Amniotic stem cell (primary cell): Measurements from ENCODE around the gene EPB41L2.
A peak's percentile ranks its signal among the peaks of the same experiment; 100 is the strongest.

Experiments
- DNase-seq: peaks from one replicate; lab custom pipeline; 2025; lab: John Stamatoyannopoulos, UW

The EPB41L2 gene

DNA sequence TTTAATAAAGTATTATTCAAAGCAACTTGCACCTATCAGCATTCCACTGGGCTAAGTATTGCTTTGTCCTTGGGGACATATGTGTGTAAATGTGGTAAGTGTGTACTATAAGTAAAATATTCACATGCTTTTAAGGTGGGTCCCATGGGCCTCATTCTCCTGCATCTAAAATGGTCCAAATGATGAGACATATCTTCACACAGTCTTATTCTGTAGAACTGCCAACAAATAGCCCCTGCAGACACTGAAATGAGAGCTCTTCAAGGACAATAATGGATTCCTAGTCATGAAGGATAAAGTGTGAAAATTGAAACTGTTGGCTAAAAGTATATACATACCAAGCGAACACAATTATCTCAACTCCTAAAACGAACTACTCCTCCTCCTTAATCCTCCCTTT is 154.1 kb downstream of the EPB41L2 start:
- DNase-seq = no peak

DNA sequence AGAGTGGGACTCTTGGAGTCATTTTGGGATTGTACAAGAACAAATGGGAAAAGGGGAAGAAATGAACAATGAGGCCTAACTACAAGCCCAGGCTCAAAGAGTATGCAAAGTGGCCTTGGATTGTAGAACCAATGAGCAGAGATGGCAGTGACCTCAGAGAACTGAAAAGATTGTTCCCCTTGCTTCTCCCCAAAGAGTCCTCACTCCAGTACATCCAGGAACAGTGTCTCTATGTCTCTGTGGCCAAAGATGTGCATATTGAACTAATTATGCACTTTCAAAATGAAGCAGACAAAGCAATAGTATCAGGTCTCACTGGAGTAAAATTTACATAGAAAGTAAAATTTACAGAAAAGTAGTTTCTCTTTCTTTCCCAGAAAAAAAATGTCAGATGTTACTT is 154.9 kb downstream of the EPB41L2 start:
- DNase-seq = no peak

GRCh38 chr6:130907687-130908086 is 155.4 kb downstream of the EPB41L2 start:
- DNase-seq = no peak

DNA sequence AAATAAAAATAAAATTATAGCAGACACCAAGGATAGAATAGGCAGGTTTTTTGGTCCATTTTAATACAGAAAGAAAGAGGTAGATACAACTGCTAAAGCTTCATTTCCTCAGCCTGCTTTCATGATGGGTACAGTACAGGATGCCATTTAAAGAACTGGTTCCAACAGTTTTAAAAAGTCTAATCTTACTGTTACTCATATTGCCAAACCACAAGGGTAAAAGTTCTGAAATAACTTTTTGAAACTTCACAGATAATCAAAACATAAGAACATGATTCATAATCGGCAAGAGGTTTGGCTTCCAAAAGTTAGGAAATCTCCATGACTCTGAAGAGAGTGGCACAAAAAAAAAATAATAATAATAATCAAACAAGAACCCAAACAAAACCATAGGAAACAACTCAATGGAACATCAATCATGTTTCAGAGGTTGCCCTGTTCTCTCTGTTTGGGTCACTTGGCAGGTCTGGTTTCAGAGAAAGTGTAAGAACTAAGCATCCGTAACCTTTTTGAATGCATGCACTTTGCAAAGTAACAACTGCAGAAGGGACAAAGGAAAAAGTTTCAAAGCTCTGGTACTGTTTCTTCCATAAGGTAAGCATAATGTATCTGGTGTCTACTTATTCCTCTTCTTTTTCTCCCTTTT is 156.2 kb downstream of the EPB41L2 start:
- peak; percentile 59 for DNase-seq

DNA sequence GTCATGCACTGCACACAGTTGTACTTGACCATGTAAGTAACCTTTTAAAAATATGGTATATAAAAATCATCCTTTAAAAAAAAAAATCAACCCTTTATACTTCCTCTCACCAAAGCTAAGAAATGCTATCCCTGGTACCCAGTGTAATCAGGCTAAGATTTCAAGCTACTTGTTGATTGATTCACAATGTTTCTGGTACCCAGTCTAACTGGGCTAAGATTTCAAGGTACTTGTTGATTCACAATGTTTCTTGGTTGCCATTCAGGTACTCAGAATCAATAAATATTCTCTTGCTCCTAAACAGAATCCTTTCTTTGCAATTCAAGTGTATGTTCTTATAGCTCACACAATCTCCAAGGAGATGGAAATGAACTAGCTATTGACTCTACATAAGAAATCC is 159.4 kb downstream of the EPB41L2 start:
- DNase-seq = no peak

- DNase-seq = no peak
Measured at GRCh38 chr6:130903007-130903406, 160.0 kb downstream of the EPB41L2 start.

- DNase-seq = peak; percentile 10
Measured at GRCh38 chr6:130900913-130901312, 162.1 kb downstream of the EPB41L2 start.

- DNase-seq = no peak
Measured at GRCh38 chr6:130896249-130896648, 166.8 kb downstream of the EPB41L2 start.

DNA sequence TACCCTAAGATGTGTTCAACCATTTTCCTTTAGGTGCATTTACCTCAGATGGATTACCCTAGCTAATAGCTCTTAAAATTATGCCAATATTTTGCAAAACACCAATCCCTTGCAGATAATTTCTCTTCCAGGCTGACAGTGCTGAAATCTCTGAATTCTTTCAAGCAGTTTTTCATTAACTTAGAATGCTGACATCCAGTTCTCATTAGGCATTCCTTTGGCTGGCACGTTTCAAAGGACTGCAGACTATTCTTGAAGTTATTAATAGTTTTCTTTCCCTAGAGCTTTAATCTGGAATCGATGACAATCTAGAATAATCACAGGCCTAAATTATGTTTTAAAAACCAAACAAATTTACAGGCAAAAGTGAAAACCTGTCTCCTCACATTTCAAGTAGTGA is 167.5 kb downstream of the EPB41L2 start:
- DNase-seq = no peak

GRCh38 chr6:130893766-130894165 is 169.3 kb downstream of the EPB41L2 start:
- no peak for DNase-seq

DNA sequence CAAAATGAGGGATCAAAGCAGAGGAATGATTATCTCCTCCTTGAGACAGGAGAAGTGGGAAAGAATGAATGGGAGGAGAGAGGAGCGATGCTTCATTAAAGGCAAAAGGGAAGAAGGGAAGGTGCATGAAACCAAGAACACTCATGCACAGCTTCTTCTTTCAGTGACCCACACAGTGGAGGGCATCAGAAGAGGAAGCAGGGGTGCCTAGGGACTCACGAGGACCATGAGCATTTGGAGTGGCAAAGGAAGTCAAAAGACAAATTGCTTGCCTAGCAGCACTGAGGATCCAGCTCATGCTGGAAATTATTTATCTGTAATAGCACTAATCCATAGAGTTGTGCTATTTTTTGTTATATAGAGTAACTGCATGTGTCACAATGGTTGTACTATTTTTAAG is 169.8 kb downstream of the EPB41L2 start:
- no peak for DNase-seq

GRCh38 chr6:130890521-130890971 is 172.5 kb downstream of the EPB41L2 start:
- no peak for DNase-seq

- no peak for DNase-seq
Measured at GRCh38 chr6:130889423-130889822, 173.6 kb downstream of the EPB41L2 start.

- DNase-seq = no peak
Measured at GRCh38 chr6:130888246-130888645, 174.8 kb downstream of the EPB41L2 start.

GRCh38 chr6:130886966-130887365 is 176.1 kb downstream of the EPB41L2 start:
- no peak for DNase-seq

GRCh38 chr6:130885392-130886192 is 177.5 kb downstream of the EPB41L2 start:
- DNase-seq = peak; percentile 21

GRCh38 chr6:130882370-130882769 is 180.7 kb downstream of the EPB41L2 start:
- DNase-seq = no peak

DNA sequence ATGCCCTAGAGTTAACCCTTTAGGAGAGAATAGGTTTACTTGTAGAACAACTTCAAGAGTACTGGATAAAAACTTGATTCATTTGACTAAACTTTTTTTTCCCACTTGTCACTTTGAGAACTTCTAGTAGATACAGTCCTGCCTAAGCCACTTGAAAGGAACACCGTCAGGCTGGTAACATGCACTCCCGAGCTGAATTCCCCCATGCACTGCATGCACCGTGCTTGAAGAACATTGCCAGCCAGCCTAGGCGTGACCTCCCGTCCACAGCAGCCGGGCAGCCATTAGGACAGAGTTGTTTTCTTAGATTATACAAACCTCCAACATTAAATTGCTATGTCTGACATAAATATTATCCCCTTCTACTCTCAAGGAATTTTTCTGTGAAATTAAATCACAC is 183.2 kb downstream of the EPB41L2 start:
- DNase-seq = no peak

- DNase-seq = no peak
Measured at GRCh38 chr6:130873746-130874145, 189.3 kb downstream of the EPB41L2 start.

GRCh38 chr6:130872250-130873095 is 190.6 kb downstream of the EPB41L2 start:
- DNase-seq = peak; percentile 18

- no peak for DNase-seq
Measured at GRCh38 chr6:130870179-130870880, 192.7 kb downstream of the EPB41L2 start.

GRCh38 chr6:130869681-130870080 is 193.4 kb downstream of the EPB41L2 start:
- no peak for DNase-seq
